ENCODE data around the gene ADAMTSL2.

- TF ChIP-seq, protein P1, sequence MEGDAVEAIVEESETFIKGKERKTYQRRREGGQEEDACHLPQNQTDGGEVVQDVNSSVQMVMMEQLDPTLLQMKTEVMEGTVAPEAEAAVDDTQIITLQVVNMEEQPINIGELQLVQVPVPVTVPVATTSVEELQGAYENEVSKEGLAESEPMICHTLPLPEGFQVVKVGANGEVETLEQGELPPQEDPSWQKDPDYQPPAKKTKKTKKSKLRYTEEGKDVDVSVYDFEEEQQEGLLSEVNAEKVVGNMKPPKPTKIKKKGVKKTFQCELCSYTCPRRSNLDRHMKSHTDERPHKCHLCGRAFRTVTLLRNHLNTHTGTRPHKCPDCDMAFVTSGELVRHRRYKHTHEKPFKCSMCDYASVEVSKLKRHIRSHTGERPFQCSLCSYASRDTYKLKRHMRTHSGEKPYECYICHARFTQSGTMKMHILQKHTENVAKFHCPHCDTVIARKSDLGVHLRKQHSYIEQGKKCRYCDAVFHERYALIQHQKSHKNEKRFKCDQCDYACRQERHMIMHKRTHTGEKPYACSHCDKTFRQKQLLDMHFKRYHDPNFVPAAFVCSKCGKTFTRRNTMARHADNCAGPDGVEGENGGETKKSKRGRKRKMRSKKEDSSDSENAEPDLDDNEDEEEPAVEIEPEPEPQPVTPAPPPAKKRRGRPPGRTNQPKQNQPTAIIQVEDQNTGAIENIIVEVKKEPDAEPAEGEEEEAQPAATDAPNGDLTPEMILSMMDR (IDR thresholded peaks at IDR 0.05; ENCODE audit: low read depth, low read length, poor library complexity, severe bottlenecking), result no peak
- TF ChIP-seq EZH2phosphoT487 (IDR thresholded peaks at IDR 0.05; ENCODE audit: borderline replicate concordance, low read length), result no peak
These were observed 35.2 kb upstream of the ADAMTSL2 start for GRCh38 chr9:133499132-133499891.

Data from DOHH2 (cell line).